Amygdala (tissue), 56 donors: ENCODE measurements around the gene PEX16.
A peak's percentile ranks its signal among the peaks of the same experiment; 100 is the strongest.
"Not testable (repeated sequence)": the region's sequence is repeated elsewhere in the genome, so short reads cannot be mapped to it uniquely, and the experiment has no call there.

Source experiments
- DNase-seq, 56 donors: peaks; one replicate each; lab custom pipeline; 2025; lab: John Stamatoyannopoulos, UW

The PEX16 gene

DNA sequence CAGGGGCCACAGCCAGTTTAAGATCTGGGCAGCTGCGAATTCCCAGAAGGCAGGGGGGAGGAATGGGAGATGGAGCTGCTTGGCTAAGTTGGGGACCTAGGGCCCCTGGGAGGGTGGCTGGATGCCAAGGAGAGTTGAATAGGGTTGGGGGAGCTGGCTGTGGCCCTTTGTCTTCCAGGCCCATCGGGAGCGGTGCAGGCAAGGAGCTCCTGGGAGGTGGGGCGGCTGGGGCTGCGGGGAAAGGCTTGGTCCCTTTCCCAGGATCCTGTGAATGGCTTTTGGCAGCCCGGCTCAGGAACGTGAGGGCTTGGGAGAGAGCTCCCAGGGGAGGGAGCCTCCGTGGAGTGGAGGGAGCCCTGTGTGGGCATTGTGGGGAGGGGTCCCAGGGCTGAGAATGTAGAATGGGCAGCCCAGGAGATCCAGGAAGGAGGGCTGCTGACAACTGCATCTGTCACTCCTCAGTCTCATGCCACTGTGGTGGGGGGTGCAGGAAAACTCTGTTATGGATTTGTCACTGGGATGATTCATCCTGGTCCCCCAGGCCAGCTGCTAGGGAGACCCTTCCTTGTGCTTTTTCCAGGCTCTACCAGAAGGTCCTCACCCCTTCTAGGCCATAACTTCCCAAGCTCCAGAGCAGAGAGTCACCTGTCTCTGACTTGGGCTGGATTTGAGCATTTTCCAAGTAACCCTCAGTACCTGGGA is 16.6 kb downstream of the PEX16 start:
- peak in 49 of 56 donors; percentile 21 to 85 (median 63) for DNase-seq

DNA sequence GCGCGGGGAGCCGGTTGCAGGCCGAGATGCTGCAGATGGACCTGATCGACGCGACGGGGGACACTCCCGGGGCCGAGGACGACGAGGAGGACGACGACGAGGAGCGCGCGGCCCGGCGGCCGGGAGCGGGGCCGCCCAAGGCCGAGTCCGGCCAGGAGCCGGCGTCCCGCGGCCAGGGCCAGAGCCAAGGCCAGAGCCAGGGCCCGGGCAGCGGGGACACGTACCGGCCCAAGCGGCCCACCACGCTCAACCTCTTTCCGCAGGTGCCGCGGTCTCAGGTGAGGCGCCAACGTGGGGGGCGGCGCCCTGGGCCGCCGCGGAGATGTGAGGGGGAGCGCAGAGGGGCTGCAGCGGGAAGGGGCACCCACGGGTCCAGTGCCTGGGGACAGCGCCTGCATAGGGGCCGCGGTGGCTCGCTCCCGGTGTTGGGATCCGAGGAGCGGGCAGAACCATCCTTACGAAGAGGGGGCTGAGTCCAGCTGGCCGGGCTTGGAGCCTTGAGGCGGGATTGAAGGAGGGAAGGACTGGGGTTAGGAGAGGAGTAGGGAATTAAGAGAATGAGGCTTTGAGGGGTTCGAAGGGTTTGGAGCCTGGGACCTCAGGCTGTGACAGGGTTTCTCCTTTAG is 17.4 kb downstream of the PEX16 start:
- not testable (repeated sequence) for DNase-seq

DNA sequence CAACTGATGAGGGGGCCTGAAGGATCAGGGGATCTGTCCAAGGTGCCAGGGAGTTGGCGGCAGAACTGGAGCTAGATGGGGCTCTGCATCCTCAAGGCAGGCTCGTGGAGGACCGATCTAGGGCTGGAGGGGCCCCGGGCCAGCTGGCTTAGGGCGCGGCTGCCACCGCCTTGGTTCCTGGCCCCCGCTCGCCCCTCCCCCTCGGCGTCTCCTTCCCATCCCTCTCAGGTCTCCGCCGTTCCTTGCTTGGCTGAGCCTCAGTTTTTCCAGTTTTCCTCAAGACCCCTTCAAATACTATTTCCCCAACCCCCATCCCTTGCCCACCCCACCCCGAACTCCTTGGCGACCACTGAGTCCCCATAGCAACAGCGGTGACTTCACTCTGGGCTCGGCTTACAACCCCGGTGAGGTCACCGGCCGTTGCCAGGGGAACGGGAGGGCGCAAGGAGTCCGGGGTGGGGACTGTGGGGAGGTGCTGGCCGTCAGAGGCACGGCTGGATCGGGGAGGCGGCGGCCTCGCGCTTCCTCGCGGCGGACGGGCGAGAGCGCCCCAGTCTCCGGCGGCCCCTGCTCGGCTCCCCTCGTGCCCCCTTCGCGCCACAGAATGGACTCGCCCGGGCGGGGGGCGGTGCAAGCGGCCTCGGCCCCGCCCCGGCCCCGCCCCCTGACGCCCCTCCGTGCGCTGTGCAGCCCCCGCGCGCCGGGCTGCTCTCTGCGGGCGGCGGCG is 18.1 kb downstream of the PEX16 start:
- peak; percentile 27 to 97 (median 87) for DNase-seq

DNA sequence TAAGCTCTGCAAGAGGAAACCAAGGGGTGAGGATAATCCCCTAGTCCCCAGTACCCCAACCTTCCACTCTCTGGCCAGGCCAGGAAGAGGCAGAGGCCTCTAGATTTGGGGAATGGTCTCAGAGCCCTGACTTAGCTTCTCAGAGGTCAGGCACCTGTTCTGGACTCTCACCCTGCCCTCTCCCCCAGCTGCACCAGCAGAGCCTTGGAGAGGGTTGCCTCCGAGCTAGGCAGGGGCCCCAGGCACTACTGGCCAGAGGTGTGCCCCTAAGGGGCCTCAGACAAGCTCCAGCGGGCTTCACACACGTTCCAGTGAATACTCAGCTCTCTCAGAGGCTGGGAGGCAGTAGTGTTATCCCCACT is 18.6 kb downstream of the PEX16 start:
- DNase-seq = no peak

DNA sequence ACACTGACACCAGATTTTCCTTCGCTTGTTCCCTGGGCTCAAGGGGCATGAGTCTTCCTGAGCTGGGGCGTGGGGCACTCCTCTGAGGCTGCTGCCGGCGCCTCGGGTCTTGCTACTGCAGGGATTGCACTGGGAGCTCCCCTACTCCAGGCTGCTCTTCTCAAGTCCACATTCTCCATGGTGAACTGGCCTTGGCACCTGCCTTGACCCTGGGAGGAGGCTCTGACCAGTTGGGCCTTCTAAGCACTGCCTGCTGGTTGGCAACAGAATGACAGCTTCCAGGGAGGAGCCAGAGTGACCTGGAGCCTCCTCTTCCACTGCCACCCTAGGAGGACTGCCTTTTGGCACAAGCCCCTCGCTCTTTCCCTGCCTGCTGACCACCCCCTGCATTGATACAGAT is 20.1 kb downstream of the PEX16 start:
- DNase-seq = no peak

DNA sequence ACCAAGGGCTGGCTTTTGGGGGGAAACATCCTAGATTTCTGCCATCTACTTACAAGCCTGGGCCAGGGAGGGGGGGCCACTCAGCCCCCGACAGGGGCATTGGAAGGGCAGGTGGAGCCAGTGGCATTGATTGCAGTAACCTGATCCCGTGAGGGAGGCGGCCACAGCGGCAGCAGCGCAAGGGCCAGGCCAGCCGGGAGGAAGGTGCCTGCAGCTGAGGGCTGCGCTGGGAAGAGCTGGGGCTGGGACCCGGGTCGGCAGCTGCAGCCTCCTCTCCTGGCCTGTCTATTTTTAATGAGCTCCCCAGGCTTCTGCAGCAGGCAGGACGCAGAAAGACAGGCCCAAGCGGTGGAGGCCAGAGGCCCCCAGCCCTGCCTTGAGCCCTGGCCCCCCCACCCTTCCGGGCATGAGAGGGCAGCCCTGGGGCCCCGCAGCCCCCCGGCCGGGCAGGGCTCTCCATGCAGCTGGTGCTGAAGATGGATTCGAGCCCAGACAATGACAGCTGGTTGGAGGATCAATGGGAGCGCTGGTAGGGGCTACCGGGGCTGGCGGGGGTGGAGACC is 21.2 kb downstream of the PEX16 start:
- peak in 15 of 56 donors; percentile 24 to 61 (median 45) for DNase-seq

DNA sequence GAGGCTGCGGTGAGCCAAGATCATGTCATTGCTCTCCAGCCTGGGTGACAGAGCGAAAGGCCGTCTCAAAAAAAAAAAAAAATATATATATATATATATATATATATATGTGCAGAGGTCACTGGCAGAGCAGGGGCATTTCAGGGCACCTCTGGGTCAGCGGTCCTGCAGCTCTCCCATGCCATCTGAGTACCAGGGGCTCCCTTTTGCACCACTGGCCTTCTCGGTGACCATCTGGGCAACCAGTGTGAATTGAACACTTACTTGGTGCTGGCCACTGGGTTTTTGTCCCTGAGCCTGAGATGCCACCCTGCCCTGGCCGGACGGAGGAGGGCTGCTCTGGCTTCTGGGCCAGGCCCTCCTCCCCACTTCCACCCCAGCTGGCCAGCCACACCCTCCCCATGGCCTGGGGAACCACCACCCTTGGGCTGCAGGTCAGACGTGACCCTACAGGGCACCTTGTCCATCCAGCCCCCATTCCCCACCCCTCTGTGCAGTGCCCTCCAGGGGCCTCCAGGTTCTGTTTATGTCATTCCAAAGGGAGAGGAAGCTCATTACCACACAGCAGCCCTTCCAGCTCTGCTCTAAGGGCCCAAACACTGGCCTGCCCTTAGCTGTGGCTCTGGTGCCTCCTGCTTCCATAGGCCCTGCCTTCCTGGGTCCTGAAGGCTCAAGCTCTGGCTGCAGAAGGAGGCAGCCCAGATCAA is 22.0 kb downstream of the PEX16 start:
- DNase-seq = no peak

DNA sequence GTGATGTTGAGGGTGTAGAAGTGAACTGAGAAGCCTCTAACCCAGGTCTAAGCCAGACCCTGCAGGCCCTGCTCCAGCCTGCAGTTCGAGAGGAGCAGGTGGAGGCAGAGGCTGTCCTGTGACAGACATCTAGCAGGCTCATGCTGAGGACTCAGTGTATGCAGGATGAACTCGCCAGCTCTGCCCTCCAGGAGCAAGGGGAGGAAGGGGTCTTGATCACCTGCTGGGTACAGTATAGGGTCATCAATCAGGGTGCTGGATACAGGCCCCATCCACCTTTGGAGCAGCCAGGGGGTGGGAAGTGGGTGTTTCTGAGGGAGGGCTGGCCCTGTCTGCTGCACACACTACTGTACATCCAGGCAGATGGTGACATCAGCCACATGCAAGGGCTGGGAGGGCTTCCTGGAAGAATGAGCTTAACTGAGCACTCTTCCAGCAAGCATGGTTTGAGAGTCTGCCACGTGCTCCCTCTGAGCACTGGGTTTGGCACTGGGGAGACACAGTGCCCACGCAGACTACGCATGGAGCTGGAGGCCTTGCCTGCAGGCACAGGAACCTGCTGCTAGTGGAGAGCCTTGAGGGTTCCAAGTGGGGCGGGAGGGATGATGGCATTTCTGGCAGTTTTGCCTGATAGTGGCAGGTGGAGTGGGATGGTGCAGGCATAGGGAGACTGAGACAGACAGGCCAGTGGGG is 23.0 kb downstream of the PEX16 start:
- DNase-seq = peak in 1 of 56 donors; percentile 16

DNA sequence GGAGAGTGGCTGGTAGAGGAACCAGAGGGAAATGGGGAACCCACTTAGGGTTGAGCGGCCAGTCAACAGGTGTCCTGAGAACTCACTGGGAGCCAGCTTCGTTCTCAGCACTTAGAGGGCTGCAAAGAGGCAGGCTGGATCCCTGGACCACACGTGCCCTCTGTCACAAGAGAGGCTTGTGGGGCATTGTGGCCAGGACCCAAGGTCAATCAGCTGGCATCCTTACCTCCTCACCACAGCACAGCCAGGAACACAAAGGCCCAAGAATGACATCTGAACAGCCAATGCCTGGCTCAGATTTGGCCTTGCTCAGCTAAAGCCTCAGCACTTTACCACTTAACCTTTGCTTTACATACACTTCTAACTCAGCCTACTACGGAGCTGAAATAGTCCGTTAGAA is 24.8 kb downstream of the PEX16 start:
- DNase-seq = no peak

DNA sequence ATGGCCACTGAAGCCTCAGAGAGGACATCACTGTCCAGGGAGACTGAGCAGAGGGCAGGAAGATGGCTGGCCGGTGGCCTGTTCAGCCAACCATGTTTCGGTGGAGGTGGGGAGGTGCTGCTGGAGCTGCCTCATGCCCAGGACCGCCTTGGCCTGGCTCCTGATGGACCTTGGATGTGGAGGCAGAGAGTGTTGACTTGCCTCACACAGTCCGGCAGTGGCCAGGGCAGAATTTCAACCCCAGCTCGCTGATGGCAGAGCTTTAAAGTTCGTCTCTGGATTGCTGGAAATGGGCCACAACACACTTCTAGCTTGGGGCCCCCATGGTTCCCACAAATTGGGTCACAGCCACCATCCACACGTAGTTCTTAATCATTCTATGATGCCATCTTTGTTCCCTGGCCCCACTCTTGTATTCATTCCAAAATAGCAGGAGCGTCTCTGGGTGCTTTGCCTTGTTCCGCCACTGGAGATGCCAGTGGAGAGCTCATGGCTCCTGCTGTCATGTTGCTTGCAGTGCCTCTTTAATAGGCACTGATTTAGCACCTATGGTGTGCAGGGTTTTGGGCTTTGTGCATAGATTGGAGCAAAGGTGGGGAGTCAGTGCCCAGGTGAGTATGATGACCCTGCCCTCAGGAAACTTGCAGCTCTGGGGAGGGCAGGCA is 26.7 kb downstream of the PEX16 start:
- DNase-seq = no peak

DNA sequence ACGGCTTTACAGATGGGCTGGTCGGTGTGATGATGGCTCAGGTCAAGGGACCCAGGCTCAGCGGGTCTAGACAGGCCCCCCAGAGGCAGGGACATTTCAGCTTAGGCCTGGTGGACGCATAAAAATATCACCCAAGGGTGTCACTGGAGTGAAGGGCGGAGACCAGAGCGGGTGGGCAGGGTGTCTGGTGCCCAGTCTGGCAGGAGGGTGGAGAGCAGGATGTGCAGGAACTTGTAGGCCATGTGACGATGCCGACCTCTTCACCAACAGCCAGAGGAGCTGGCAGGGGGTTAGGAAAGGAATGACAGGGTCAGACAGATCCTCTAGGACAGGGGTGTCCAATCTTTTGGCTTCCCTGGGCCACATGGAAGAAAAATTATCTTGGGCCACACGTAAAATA is 27.7 kb downstream of the PEX16 start:
- no peak for DNase-seq

DNA sequence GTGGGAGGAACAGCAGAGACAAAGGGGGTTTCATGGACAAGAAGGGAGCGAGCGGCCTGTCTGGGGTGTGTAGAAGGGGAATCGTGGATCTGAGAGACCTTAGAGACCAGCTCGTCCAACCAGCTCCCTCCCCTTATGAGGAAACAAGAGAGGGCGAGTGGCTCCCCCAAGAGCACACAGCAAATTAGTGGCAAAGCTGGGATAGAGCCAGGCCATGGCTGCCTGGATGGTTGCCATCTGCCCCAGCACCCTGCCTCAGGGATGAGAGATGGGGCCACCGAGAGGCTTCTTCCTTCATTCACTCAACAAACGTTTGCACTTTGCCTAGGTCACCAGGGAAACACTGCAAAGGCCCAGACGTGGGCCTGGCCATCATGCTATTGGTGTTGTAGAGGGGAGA is 28.1 kb downstream of the PEX16 start:
- DNase-seq = no peak

DNA sequence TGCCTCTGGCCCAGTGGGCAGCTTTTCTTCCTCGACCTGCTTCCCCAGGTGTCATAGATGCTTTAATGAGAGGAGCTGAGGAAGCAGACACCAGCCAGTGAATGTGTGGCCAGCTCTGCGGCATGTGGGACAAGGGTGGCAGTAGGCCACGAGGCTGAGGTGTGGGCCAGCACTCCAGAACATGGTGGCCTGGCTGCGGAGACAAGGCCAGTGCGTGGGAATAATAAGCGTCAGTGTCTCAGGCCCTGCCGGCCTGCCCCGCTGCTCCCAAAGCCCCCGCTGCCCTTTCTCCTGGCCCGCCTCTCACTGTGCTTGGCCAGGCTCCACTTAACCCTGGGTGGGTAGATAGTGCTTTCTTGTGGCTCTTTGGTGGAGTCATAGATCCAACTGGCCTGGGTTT is 30.1 kb downstream of the PEX16 start:
- peak in 1 of 56 donors; percentile 24 for DNase-seq

DNA sequence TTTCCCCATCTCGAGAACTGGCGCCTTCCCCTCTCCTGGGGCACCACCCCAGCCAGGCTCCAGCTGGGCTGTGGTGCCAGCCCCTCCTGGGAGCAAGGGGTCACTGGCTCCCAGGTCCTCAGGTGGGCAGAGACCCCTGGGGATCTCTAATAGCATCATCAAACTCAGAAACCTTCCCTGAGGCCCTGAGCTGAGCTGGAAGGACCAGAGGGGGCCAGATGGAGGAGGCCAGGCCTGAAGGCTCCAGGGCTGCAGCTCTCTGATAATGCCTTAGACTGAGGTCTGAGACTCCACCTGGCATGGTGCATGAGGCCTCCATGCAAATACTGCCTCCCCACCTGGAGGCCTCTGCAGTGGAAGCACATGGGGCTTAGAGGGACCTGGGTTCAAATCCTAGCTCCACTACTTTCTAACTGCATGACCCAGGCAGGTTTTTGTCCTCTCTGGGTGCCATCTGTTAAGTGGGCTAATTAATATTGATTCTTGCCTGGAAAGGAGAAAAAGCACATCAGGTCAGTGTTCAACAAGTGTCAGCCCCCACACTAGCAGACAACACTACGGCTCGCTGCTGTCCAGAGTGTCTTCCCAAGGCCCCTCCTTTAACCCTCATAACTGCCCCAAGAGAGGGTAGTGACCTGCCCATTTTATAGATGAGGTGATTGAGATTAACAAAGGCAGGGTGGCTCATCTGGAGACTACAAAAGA is 30.7 kb downstream of the PEX16 start:
- no peak for DNase-seq

DNA sequence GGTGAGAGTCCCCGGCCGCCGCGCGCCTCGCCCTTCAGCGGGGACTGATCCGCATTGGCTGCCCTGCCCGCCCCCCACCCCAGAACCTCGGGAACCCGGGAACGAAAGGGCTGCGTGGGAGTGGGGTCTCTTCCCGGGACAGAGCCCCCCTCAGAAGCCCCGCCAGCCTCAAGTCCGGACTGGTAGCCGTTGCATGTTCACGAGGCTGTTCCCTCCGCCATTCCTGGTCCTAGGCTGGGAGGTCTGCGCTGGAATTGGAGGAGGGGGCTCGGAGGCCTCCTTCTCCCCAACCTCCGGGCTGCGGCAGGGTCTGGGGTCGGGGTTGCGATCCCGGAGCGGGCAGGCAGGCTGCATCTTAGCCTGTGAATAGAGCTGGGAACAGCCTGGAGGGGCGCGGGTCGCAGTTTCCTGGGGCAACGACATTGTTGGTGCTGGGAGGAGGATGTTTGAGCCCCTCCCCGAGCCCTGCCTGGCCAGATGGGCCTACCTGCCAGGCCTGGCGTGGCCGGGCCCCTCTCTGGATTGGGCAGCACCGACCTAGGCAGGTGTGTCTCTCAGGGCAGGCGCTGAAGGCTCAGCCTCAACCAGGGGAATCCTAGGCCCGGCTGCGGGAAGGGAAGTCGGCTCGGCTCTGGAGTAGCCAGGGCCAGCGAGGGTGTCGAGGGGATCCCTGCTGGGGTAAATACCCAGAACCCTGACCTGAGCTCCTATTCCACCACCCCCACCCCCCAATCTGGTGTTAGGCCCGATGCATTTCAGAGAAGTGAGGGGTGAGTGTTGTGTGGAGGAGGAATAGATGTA is 31.6 kb downstream of the PEX16 start:
- DNase-seq = peak in 1 of 56 donors; percentile 28

DNA sequence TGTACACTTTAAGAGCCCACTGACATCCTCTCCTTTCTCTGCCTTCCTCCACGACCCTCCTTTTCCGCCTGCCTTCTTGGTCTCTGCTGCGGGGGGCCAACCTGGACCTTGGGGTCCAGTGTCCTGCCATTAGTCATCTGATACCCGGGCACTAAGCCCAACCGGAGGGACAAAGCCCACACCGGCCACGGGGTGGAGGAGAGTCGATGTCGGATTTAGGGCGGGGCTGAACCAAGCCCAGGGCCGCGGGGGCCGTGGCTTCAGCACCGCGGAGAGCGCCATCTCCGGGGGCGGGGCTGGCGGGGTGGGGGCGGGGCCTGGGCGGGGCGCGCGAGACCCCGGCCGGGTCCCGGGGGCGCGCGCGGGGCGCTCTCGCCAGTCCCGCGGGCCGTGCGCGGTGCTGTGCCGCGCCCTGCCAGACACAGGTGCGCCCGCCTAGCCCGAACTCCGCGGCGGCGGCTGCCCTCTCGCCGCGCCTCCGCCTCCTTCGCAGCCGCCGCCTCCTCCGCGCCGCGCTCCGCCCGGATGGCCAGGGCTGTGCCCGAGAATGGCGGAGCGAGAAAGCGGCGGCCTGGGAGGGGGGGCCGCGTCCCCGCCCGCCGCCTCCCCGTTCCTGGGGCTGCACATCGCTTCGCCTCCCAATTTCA is 32.3 kb downstream of the PEX16 start, which contains the start of gene MAPK8IP1:
TSS of gene MAPK8IP1 (plus strand) at position 378 of the 647 bp plus-strand sequence. CDS start at position 548, 170 bp downstream.
- peak in 20 of 56 donors; percentile 23 to 74 (median 44) for DNase-seq

DNA sequence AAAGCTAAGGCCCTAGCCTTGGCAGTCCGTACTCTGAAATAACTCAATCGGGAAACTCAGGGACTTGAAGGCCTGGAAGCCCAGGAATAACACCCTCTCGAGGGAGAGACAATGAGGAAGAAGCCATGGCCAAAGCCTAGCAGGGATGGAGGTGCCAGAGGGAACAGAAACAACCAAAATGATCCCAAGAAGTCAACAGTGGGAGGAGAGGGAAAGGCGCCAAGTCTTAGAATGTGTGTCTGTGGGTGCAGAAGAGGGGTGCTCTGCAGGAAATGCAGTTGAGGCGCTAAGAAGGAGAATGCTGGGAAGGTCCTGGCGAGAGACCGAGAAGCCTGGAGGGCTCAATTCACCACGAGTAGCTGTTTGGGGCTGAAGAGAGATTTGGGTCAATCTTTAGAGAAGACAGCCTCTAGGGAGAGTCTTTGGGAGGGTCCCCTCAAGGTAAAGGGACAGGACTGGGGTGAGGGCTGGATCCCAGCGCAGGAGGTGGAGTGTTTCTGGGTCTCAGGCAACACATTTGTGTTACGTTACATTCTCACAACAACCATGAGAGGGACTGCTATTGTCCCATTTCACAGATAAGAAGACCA is 33.0 kb downstream of the PEX16 start:
- no peak for DNase-seq
